ENCODE measurements around the gene CGB7. TPM values are rescaled to one million over a fixed set of nuclear protein-coding genes. Genes with fewer than 3 reads are reported as not detected.
"Not testable (repeated sequence)": the region's sequence is repeated elsewhere in the genome, so short reads cannot be mapped to it uniquely, and the experiment has no call there.

Gene CGB7
- total RNA-seq, 3 donors from 2014 or later = not detected

GRCh38 chr19:49085020-49085867, 27.7 kb upstream of the CGB7 start, which contains the start of gene SNRNP70:
TSS of gene SNRNP70 (plus strand) at chr19:49085451. CDS start at chr19:49086415, 964 bp downstream.
- peaks cover 3% of the 10 kb centered on the region for H3K27me3 Mint-ChIP-seq (ENCODE audit: low read depth)
- no peaks in the 10 kb centered on the region for H3K9me3 Mint-ChIP-seq
- DNase-seq = peak; percentile 98
- H3K36me3 Mint-ChIP-seq (ENCODE audit: insufficient read depth) = peaks cover 22% of the 10 kb centered on the region
- ATAC-seq = peak; percentile 95 to 97
- H3K4me1 Mint-ChIP-seq (ENCODE audit: low read depth) = peaks cover 30% of the 10 kb centered on the region
- peak within 1 kb of the TSS; percentile 99 for H3K4me3 Mint-ChIP-seq

- H3K4me1 Mint-ChIP-seq (ENCODE audit: low read depth) = peaks cover 28% of the 10 kb centered on the region
- peak overlapping the region; percentile 99 for H3K4me3 Mint-ChIP-seq
- H3K36me3 Mint-ChIP-seq (ENCODE audit: insufficient read depth) = peaks cover 20% of the 10 kb centered on the region
- ATAC-seq (no peak), DNase-seq (no peak)
- no peaks in the 10 kb centered on the region for H3K9me3 Mint-ChIP-seq
- H3K27me3 Mint-ChIP-seq (ENCODE audit: low read depth) = peaks cover 5% of the 10 kb centered on the region
Measured at GRCh38 chr19:49084206-49085019, 26.9 kb upstream of the CGB7 start.

- H3K4me1 Mint-ChIP-seq (ENCODE audit: low read depth) = peaks cover 10% of the 10 kb centered on the region
- H3K27me3 Mint-ChIP-seq (ENCODE audit: low read depth) = peaks cover 16% of the 10 kb centered on the region
- H3K9me3 Mint-ChIP-seq = no peaks in the 10 kb centered on the region
- no peak for ATAC-seq
- no peak for DNase-seq
- no peak overlapping the region for H3K4me3 Mint-ChIP-seq
- peaks cover 5% of the 10 kb centered on the region for H3K36me3 Mint-ChIP-seq (ENCODE audit: insufficient read depth)
Measured at GRCh38 chr19:49081273-49081672, 23.7 kb upstream of the CGB7 start.

- no peaks in the 10 kb centered on the region for H3K9me3 Mint-ChIP-seq
- no peak overlapping the region for H3K4me3 Mint-ChIP-seq
- DNase-seq (no peak), ATAC-seq (no peak)
- H3K27me3 Mint-ChIP-seq (ENCODE audit: low read depth) = peaks cover 25% of the 10 kb centered on the region
- H3K4me1 Mint-ChIP-seq (ENCODE audit: low read depth) = peaks cover 6% of the 10 kb centered on the region
- no peaks in the 10 kb centered on the region for H3K36me3 Mint-ChIP-seq (ENCODE audit: insufficient read depth)
Measured at GRCh38 chr19:49080392-49080791, 22.8 kb upstream of the CGB7 start.

- peaks cover 11% of the 10 kb centered on the region for H3K4me1 Mint-ChIP-seq (ENCODE audit: low read depth)
Measured at GRCh38 chr19:49074869-49075268, 17.3 kb upstream of the CGB7 start.

GRCh38 chr19:49073514-49074378, 16.2 kb upstream of the CGB7 start:
- peaks cover 11% of the 10 kb centered on the region for H3K4me1 Mint-ChIP-seq (ENCODE audit: low read depth)
- DNase-seq = no peak

More at GRCh38 chr19:49074869-49075268, 17.3 kb upstream of the CGB7 start:
- H3K4me3 Mint-ChIP-seq; H3K36me3 Mint-ChIP-seq (ENCODE audit: insufficient read depth); H3K9me3 Mint-ChIP-seq; ATAC-seq; DNase-seq: not testable (repeated sequence)
- peaks cover 59% of the 10 kb centered on the region for H3K27me3 Mint-ChIP-seq (ENCODE audit: low read depth)

GRCh38 chr19:49071860-49072547, 14.5 kb upstream of the CGB7 start:
- ATAC-seq = no peak

More at GRCh38 chr19:49073514-49074378, 16.2 kb upstream of the CGB7 start:
- no peak overlapping the region for H3K4me3 Mint-ChIP-seq
- H3K9me3 Mint-ChIP-seq = no peaks in the 10 kb centered on the region
- H3K36me3 Mint-ChIP-seq (ENCODE audit: insufficient read depth) = peaks cover 2% of the 10 kb centered on the region
- peaks cover 70% of the 10 kb centered on the region for H3K27me3 Mint-ChIP-seq (ENCODE audit: low read depth)
- peak in 1 of 2 donors; percentile 48 for ATAC-seq

GRCh38 chr19:49070416-49070815, 12.9 kb upstream of the CGB7 start:
- no peak for ATAC-seq
- H3K36me3 Mint-ChIP-seq (ENCODE audit: insufficient read depth) = peaks cover 2% of the 10 kb centered on the region
- no peak for DNase-seq
- H3K27me3 Mint-ChIP-seq (ENCODE audit: low read depth) = peaks cover 80% of the 10 kb centered on the region
- H3K9me3 Mint-ChIP-seq = no peaks in the 10 kb centered on the region
- H3K4me3 Mint-ChIP-seq = no peak overlapping the region
- peaks cover 11% of the 10 kb centered on the region for H3K4me1 Mint-ChIP-seq (ENCODE audit: low read depth)

More at GRCh38 chr19:49071860-49072547, 14.5 kb upstream of the CGB7 start:
- peaks cover 78% of the 10 kb centered on the region for H3K27me3 Mint-ChIP-seq (ENCODE audit: low read depth)
- H3K4me3 Mint-ChIP-seq = no peak overlapping the region
- H3K9me3 Mint-ChIP-seq = no peaks in the 10 kb centered on the region
- peaks cover 11% of the 10 kb centered on the region for H3K4me1 Mint-ChIP-seq (ENCODE audit: low read depth)
- DNase-seq = peak; percentile 35
- peaks cover 2% of the 10 kb centered on the region for H3K36me3 Mint-ChIP-seq (ENCODE audit: insufficient read depth)

GRCh38 chr19:49069026-49069425, 11.5 kb upstream of the CGB7 start:
- no peaks in the 10 kb centered on the region for H3K9me3 Mint-ChIP-seq
- peaks cover 82% of the 10 kb centered on the region for H3K27me3 Mint-ChIP-seq (ENCODE audit: low read depth)
- H3K36me3 Mint-ChIP-seq (ENCODE audit: insufficient read depth) = peaks cover 2% of the 10 kb centered on the region
- DNase-seq (no peak), ATAC-seq (no peak)
- no peak overlapping the region for H3K4me3 Mint-ChIP-seq
- H3K4me1 Mint-ChIP-seq (ENCODE audit: low read depth) = peaks cover 11% of the 10 kb centered on the region

- ATAC-seq (no peak), DNase-seq (no peak)
- no peak overlapping the region for H3K4me3 Mint-ChIP-seq
- H3K4me1 Mint-ChIP-seq (ENCODE audit: low read depth) = peaks cover 2% of the 10 kb centered on the region
- H3K9me3 Mint-ChIP-seq = no peaks in the 10 kb centered on the region
- peaks cover 80% of the 10 kb centered on the region for H3K27me3 Mint-ChIP-seq (ENCODE audit: low read depth)
- H3K36me3 Mint-ChIP-seq (ENCODE audit: insufficient read depth) = peaks cover 2% of the 10 kb centered on the region
Measured at GRCh38 chr19:49067554-49067953, 10.0 kb upstream of the CGB7 start.

- ATAC-seq = no peak
- H3K9me3 Mint-ChIP-seq = no peaks in the 10 kb centered on the region
- H3K4me1 Mint-ChIP-seq (ENCODE audit: low read depth) = no peaks in the 10 kb centered on the region
- no peak for DNase-seq
- H3K27me3 Mint-ChIP-seq (ENCODE audit: low read depth) = peaks cover 78% of the 10 kb centered on the region
- H3K4me3 Mint-ChIP-seq = no peak overlapping the region
- H3K36me3 Mint-ChIP-seq (ENCODE audit: insufficient read depth) = peaks cover 2% of the 10 kb centered on the region
Measured at GRCh38 chr19:49065905-49066512, 8.5 kb upstream of the CGB7 start.

- no peak within 1 kb of the TSS for H3K4me3 Mint-ChIP-seq
- H3K4me1 Mint-ChIP-seq (ENCODE audit: low read depth) = no peaks in the 10 kb centered on the region
- peaks cover 74% of the 10 kb centered on the region for H3K27me3 Mint-ChIP-seq (ENCODE audit: low read depth)
- no peaks in the 10 kb centered on the region for H3K36me3 Mint-ChIP-seq (ENCODE audit: insufficient read depth)
- no peaks in the 10 kb centered on the region for H3K9me3 Mint-ChIP-seq
- peak; percentile 41 to 42 for ATAC-seq
- DNase-seq = no peak
Measured at GRCh38 chr19:49064768-49065611, 7.4 kb upstream of the CGB7 start, which contains the start of gene NTF4. TSS of gene NTF4 (minus strand) at chr19:49064818. CDS start at chr19:49061997, 2,821 bp downstream.
